Thoracic aorta endothelial cell (primary cell): Measurements from ENCODE around the gene IGFBP2. TPM values are rescaled to one million over a fixed set of nuclear protein-coding genes. Genes with fewer than 3 reads are reported as not detected.

Source experiments
- total RNA-seq: library from RNA; depleted of rRNA; stranded (reverse); fragments of >200 nt; gene quantifications from 2 replicates; pipeline ENCODE4 v1.2.3, GENCODE V29; 2012

IGFBP2 gene, protein sequence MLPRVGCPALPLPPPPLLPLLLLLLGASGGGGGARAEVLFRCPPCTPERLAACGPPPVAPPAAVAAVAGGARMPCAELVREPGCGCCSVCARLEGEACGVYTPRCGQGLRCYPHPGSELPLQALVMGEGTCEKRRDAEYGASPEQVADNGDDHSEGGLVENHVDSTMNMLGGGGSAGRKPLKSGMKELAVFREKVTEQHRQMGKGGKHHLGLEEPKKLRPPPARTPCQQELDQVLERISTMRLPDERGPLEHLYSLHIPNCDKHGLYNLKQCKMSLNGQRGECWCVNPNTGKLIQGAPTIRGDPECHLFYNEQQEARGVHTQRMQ
- 19.9 and 68.2 TPM in 2 replicates for total RNA-seq

DNA sequence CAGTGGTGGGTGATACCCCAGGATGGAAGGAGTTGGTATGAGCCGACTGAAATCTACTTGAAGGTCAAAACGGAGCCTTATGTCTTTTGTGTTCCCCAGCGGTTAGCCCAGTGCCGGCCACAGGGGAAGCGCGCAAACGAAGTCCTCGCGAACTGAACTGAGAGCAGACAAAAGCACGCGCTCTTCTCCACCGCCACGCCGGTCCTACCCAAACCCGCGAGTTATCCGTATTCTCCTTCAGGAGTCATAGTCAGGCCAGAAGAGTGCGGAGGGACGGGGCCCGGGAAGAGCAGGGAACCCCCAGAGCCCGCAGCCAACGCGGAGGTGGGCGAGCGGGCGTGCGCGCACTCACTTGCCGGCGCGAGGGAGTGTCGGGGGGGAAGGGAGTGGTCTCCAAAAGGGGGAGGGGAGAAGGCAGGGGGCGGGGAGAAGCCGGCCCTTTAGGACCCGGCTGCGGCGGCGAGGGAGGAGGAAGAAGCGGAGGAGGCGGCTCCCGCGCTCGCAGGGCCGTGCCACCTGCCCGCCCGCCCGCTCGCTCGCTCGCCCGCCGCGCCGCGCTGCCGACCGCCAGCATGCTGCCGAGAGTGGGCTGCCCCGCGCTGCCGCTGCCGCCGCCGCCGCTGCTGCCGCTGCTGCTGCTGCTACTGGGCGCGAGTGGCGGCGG lies at the start of gene IGFBP2:
Gene IGFBP2, plus strand, starts transcription at position 469 of the 664 bp plus-strand sequence. Its CDS starts 104 bp downstream, at position 573.

DNA sequence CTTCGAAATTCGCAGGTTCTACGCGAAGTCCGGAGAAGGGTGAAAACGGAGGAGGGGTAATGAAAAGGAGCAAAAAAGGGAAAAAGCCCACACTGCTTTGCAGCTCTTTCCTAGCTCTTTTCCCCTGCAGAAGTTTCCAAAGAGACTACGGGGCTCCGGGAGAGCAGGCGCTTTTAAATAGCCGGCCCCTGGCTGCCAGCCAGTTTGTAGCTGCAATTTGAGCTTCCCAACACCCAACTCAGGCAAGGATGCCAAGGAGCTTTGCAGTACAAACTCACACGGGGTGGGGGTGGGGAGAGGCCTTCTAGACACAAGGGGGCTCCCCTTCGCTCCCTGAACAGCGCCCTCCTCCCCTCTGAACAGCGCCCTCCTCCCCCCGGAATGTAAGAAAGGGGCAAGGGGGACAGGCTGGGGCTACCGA lies 62.2 kb downstream of the IGFBP2 start, which contains the start of gene IGFBP5:
Gene IGFBP5, minus strand, starts transcription at position 149 of the 421 bp plus-strand sequence. CDS start 774 bp downstream, outside the sequence.

Other genes with a start within 250 kb of the IGFBP2 start
- 16.6 and 22.1 TPM in 2 replicates for gene SMARCAL1, start 220.9 kb upstream of the IGFBP2 start, total RNA-seq
- 879 and 926 TPM in 2 replicates for gene RPL37A, start 134.6 kb upstream of the IGFBP2 start, total RNA-seq
- gene IGFBP5, start 62.1 kb downstream of the IGFBP2 start, total RNA-seq: 0.40 and 1.0 TPM in 2 replicates
- not detected in 2 replicates for gene TNP1, start 226.6 kb downstream of the IGFBP2 start, total RNA-seq